Common myeloid progenitor, CD34-positive (primary cell): Measurements from ENCODE around the gene TUBGCP5. TPM values are rescaled to one million over a fixed set of nuclear protein-coding genes. Genes with fewer than 3 reads are reported as not detected.
"Not testable (repeated sequence)": the region's sequence is repeated elsewhere in the genome, so short reads cannot be mapped to it uniquely, and the experiment has no call there.

Experiments used
- CTCF ChIA-PET: fragments of 350-600 bp; sonication (Branson Sonifier 250); formaldehyde crosslinking; loops from one replicate; lab custom pipeline; 2021; ENCODE audit warnings: antibody characterized with exemption; lab: Charles Lee
- POLR2A ChIA-PET: fragments of 350-600 bp; sonication (Branson Sonifier 250); formaldehyde crosslinking; loops from one replicate; lab custom pipeline; 2021; ENCODE audit warnings: antibody characterized with exemption; lab: Charles Lee
- DNase-seq, 3 donors: peaks; one replicate each; pipeline versions ENCODE4 v3.0.0 to v3.0.0-alpha.2; 2013
- H3K27ac ChIP-seq, 2 experiments: 1 replicate in 1 of 2; 2 replicates in 1 of 2; pipeline ENCODE4 v1.7.0; 2013; ENCODE audit warnings: inconsistent platforms in 2 of 2, low read length in 2 of 2, mild to moderate bottlenecking in 2 of 2, low read depth in 1 of 2, moderate library complexity in 1 of 2; ENCODE audit not compliant: severe bottlenecking in 2 of 2, insufficient read depth in 1 of 2, poor library complexity in 1 of 2
- H3K27me3 ChIP-seq, 5 experiments: replicated peaks in 2 of 5; 1 replicate in 3 of 5; 2 replicates in 2 of 5; pipeline versions ENCODE4 v1.6.1 to v1.7.0; 2013; ENCODE audit warnings: low read length in 4 of 5, mild to moderate bottlenecking in 2 of 5, moderate library complexity in 2 of 5, inconsistent platforms in 1 of 5; ENCODE audit not compliant: insufficient read depth in 5 of 5, control insufficient read depth in 4 of 5
- H3K36me3 ChIP-seq, 4 experiments: 1 replicate in 2 of 4; 2 replicates in 2 of 4; pipeline versions ENCODE4 v1.6.1 to v1.7.0; 2013; ENCODE audit warnings: low read length in 3 of 4, control low read depth in 1 of 4, mild to moderate bottlenecking in 1 of 4; ENCODE audit not compliant: control insufficient read depth in 4 of 4, insufficient read depth in 4 of 4
- H3K4me1 ChIP-seq, 4 experiments: 1 replicate in 3 of 4; 2 replicates in 1 of 4; pipeline versions ENCODE4 v1.6.1 to v1.7.1; 2013; ENCODE audit warnings: low read length in 3 of 4, mild to moderate bottlenecking in 3 of 4, control low read depth in 1 of 4, inconsistent platforms in 1 of 4, moderate library complexity in 1 of 4; ENCODE audit not compliant: control insufficient read depth in 4 of 4, insufficient read depth in 4 of 4; ENCODE audit errors: control extremely low read depth in 1 of 4
- H3K4me3 ChIP-seq, 7 experiments: 1 replicate in 4 of 7; 2 replicates in 3 of 7; pipeline versions ENCODE4 v1.5.1 to v1.7.0; 2013; ENCODE audit warnings: mild to moderate bottlenecking in 7 of 7, low read length in 6 of 7, moderate library complexity in 6 of 7, inconsistent platforms in 2 of 7, low read depth in 2 of 7, control low read depth in 1 of 7; ENCODE audit not compliant: insufficient read depth in 4 of 7, control insufficient read depth in 1 of 7; ENCODE audit errors: extremely low read depth in 1 of 7
- H3K9me3 ChIP-seq, 5 experiments: 1 replicate in 4 of 5; 2 replicates in 1 of 5; pipeline versions ENCODE4 v1.6.1 to v1.7.1; 2013; ENCODE audit warnings: low read length in 4 of 5, mild to moderate bottlenecking in 2 of 5, inconsistent platforms in 1 of 5, low read depth in 1 of 5, moderate library complexity in 1 of 5; ENCODE audit not compliant: control insufficient read depth in 4 of 5, insufficient read depth in 2 of 5; ENCODE audit errors: control extremely low read depth in 1 of 5
- WGBS: methylation state at CpG from one replicate; pipeline ENCODE4 v1.1.5; 2013; ENCODE audit not compliant: insufficient coverage; 5-methylcytosine and 5-hydroxymethylcytosine counted together
- polyA plus RNA-seq: library from polyadenylated mRNA; unstranded; fragments of 120-200 nt; gene quantifications from one replicate; pipeline ENCODE4 v1.2.1, GENCODE V29; 2013

The TUBGCP5 gene
- polyA plus RNA-seq: 15.0 TPM

DNA sequence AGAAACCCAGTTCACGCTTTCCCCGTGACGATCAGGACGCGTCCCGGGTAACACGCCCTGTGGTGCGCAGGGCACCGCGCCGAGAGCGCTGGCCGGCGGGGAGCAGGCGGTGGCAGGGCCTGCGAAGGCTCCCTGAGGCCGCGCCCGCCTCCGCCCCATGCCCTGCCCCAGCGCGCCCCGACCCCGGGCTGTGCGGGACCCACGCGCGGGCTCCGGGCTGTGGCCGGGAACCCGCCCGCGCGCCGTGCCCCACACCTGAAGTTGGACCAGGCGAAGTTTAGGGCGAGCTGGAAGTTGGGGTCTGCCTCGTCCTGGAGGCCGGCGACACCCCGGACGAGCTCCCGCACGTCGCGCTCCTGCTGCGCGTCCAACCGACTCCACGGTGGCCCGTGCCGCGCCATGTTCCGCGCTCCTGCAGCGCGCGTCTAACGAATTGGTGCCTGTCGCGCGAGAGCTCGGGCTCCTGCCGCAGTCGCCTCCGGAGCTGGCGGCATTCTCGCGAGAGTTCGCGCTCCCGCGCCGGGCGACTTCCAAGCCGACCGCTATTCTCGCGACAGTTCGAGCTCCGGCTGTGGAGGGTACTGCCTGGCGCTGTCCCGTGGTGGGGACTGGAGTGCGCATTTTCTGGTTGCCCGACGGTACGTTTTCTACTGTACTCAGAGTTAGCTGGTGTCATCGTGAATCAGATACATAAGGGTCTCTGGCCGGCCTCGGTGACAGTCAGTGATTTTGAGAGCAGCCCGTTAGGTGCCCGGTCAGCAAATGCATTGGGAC lies at the start of gene TUBGCP5:
Gene TUBGCP5 (minus strand): TSS at position 427 of the 774 bp plus-strand sequence. CDS start 26 bp downstream, at position 401.
- peak; percentile 98 to 100 (median 99) for DNase-seq
- H3K36me3 ChIP-seq: peaks cover 0 to 12% (median 4%) of the 10 kb centered on the region in 4 experiments
- H3K4me3 ChIP-seq: peak within 1 kb of the TSS; percentile 64 to 91 (median 80)
- peaks cover 4 to 16% (median 10%) of the 10 kb centered on the region in 4 experiments for H3K4me1 ChIP-seq
- POLR2A ChIA-PET: no interaction called here
- CTCF ChIA-PET: interaction anchor here (0.8 kb wide), 1 partner anchor 10 kb away, joined by 3 read pairs; no protein-coding TSS in a partner anchor
- H3K9me3 ChIP-seq: no peaks in the 10 kb centered on the region
- peak within 1 kb of the TSS; percentile 64 to 84 for H3K27ac ChIP-seq
- WGBS: 1% methylated on average over 86 of the region's 92 CpGs
- no peaks in the 10 kb centered on the region for H3K27me3 ChIP-seq

DNA sequence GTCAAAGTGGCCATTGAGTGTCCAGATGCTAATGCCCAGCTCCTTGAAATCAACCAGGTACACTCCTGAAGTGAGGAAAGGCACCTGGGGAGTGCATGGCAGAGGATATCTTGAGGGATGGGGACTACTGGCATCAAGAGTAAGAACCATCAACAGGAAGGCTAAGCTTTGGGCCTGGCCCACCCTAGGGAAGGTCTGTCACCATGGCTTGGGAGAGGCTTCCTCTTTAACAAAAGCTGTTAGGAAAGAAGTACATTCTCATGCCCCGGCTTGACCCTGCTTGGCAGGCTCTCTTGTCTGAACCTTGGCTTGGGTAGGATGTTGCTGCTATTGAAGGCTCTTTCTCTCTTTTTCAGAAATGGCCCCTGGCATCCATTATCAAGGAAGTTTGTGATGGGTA lies 43.7 kb upstream of the TUBGCP5 start:
- Histone ChIP-seq H3K4me3 (no peak overlapping the region), H3K27me3 (peaks cover 0 to 5% (median 0%) of the 10 kb centered on the region in 5 experiments), H3K36me3 (no peaks in the 10 kb centered on the region), H3K9me3 (no peaks in the 10 kb centered on the region), H3K4me1 (no peaks in the 10 kb centered on the region), H3K27ac (no peak overlapping the region)
- WGBS: no CpG with 5 or more reads among the region's 1 CpG
- POLR2A ChIA-PET: no interaction called here
- CTCF ChIA-PET: no interaction called here
- no peak for DNase-seq

DNA sequence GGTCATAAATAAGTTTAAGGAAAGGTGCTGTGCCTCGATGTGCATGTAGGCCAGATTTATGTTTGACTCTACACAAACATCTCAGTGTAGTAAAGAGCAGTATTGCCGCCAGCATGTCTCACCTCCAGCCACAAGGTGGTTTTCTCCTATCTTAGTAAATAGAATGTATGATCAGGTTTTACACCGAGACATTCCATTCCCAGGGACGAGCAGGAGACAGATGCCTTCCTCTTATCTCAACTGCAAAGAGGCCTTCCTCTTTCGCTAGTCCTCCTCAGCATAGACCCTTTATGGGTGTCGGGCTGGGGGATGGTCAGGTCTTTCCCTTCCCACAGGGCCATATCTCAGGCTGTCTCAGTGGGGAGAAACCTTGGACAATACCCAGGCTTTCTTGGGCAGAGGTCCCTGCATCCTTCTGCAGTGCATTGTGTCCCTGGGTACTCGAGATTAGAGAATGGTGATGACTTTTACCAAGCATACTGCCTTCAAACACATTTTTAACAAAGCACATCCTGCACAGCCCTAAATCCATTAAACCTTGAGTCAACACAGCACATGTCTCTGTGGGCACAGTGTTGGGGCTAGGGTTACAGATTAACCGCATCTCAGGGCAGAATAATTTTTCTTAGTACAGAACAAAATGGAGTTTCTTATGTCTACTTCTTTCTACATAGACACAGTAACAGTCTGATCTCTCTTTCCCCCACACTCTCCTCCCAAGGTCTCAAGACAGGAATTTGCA lies 42.8 kb upstream of the TUBGCP5 start:
- H3K9me3 ChIP-seq, H3K36me3 ChIP-seq, DNase-seq, H3K4me1 ChIP-seq, H3K27ac ChIP-seq, POLR2A ChIA-PET, H3K4me3 ChIP-seq, H3K27me3 ChIP-seq, CTCF ChIA-PET: not testable (repeated sequence)
- 100% methylated on average over 2 of the region's 8 CpGs for WGBS

DNA sequence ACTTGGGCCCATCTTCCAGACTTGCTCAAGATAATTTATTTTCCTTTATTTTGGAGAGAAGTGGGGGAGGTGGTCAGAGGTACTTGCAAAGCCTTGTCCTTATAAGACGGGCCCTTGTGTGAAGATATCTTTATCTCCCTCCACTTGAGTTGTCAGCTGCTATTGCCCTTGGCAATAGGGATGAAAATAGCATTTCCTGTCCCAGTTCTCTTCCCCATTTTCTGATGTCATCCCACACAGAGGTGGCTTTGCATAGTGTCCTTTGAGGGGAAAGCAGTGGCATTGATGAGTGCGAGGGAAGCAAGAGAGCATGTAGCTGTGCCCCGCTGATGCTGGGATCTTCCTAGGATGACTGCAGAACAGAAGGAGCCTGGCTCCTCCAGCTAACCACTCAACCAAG lies 41.9 kb upstream of the TUBGCP5 start:
- no peak overlapping the region for H3K27ac ChIP-seq
- no peaks in the 10 kb centered on the region for H3K27me3 ChIP-seq
- ChIA-PET POLR2A (no interaction called here), CTCF (no interaction called here)
- no peaks in the 10 kb centered on the region for H3K9me3 ChIP-seq
- H3K4me3 ChIP-seq: no peak overlapping the region
- H3K4me1 ChIP-seq: no peaks in the 10 kb centered on the region
- no peaks in the 10 kb centered on the region for H3K36me3 ChIP-seq
- WGBS: 100% methylated on average over 1 of the region's 3 CpGs
- DNase-seq: no peak

DNA sequence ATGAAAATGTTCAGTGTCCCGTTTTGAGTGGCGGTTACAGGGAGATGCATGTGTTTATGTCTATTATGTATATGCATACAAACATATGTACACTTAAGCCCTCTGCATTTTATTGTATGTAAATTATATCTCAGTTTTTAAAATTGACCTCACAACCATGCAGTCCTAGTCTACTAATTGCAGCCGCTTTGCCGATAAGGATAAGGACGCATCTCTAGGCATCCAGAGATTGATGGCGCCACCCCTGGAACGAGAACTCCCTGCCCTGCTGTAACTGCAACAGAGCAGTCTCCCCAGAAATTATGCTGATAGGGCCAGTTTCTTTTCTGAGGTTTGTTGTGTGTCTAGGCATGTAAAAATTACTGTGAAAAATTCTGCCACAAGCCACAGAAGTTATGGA lies 40.4 kb upstream of the TUBGCP5 start:
- no peaks in the 10 kb centered on the region for H3K4me1 ChIP-seq
- ChIA-PET CTCF (no interaction called here), POLR2A (no interaction called here)
- no peaks in the 10 kb centered on the region for H3K9me3 ChIP-seq
- H3K4me3 ChIP-seq: no peak overlapping the region
- no peaks in the 10 kb centered on the region for H3K36me3 ChIP-seq
- 95% methylated on average over 3 of the region's 7 CpGs for WGBS
- peaks cover 0 to 3% (median 0%) of the 10 kb centered on the region in 5 experiments for H3K27me3 ChIP-seq
- DNase-seq: no peak
- H3K27ac ChIP-seq: no peak overlapping the region

DNA sequence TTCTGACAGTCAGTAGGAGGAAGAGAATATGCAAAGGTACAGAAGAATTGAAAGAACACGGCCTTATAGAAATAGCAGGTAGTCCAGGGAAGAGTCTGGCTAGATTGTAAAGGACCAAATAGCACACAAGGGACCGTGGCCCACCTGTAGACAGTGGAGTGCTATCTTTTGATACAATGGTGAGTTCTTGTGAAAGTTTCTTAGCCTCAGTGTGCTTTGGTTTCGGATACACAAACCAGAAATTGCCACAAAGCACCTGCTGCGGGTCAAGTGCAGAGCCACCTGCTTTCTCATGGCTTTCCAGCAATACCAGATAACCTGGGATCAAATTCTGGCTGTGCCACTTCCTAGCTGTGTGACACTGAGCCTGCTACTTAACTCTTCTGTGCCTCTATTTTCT lies 36.6 kb upstream of the TUBGCP5 start:
- no peak for DNase-seq
- CTCF ChIA-PET: interaction anchor here (0.8 kb wide), 1 partner anchor 15 kb away, joined by 3 read pairs; no protein-coding TSS in a partner anchor
- H3K4me1 ChIP-seq: no peaks in the 10 kb centered on the region
- no peaks in the 10 kb centered on the region for H3K36me3 ChIP-seq
- WGBS: 87% methylated on average over 3 of the region's 4 CpGs
- H3K4me3 ChIP-seq: no peak overlapping the region
- H3K27ac ChIP-seq: no peak overlapping the region
- no peaks in the 10 kb centered on the region for H3K9me3 ChIP-seq
- POLR2A ChIA-PET: no interaction called here
- H3K27me3 ChIP-seq: peaks cover 0 to 10% (median 3%) of the 10 kb centered on the region in 5 experiments

DNA sequence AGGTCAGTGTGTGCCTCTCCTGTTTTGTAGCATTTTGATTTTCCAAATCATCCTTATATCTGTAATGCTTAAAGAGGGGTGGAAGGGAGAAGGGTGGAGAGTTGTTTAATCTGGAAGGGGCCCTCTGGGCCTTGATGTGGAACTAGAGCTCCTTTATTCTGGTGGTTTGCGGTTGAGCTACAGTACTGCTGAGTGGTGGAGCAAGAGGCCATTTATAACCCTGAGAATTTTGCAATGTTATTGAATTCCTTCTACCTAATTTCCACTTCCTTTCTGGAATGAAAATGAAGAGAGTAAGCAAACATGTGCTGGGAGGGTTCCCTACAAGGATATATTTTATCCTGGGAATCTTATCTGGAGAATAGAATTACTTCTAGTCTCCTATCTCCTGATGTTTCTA lies 35.3 kb upstream of the TUBGCP5 start:
- no peaks in the 10 kb centered on the region for H3K36me3 ChIP-seq
- peaks cover 0 to 10% (median 3%) of the 10 kb centered on the region in 5 experiments for H3K27me3 ChIP-seq
- no CpG with 5 or more reads among the region's 1 CpG for WGBS
- no peaks in the 10 kb centered on the region for H3K4me1 ChIP-seq
- CTCF ChIA-PET: interaction anchor here (1.0 kb wide), 1 partner anchor 38 kb away, joined by 3 read pairs; no protein-coding TSS in a partner anchor
- DNase-seq: peak in 1 of 3 donors; percentile 4
- POLR2A ChIA-PET: no interaction called here
- no peak overlapping the region for H3K4me3 ChIP-seq
- no peaks in the 10 kb centered on the region for H3K9me3 ChIP-seq
- H3K27ac ChIP-seq: no peak overlapping the region
